Suprapubic skin (tissue), 4 donors: Measurements from ENCODE around the gene ETV3L.

Source experiments
- POLR2A ChIP-seq, 2 donors: fragments of 450-650 bp; IDR thresholded peaks; one replicate each; pipeline ENCODE4 v1.6.1; 2017; ENCODE audit warnings: antibody characterized with exemption in 2 of 2, mild to moderate bottlenecking in 2 of 2, moderate library complexity in 2 of 2
- POLR2AphosphoS5 ChIP-seq, 3 donors: sonication (generic); formaldehyde crosslinking; IDR thresholded peaks; one replicate each; pipeline ENCODE4 v1.6.1; 2017; ENCODE audit warnings: antibody characterized with exemption in 3 of 3
- TF ChIP-seq, protein P1 (sequence below), 2 donors: fragments of 200-600 bp in 1 of 2; fragments of 450-650 bp in 1 of 2; sonication (generic) in 1 of 2; IDR thresholded peaks; one replicate each; pipeline ENCODE4 v1.5.1; 2016 to 2019; ENCODE audit warnings: antibody characterized with exemption in 2 of 2, mild to moderate bottlenecking in 1 of 2, moderate library complexity in 1 of 2

DNA sequence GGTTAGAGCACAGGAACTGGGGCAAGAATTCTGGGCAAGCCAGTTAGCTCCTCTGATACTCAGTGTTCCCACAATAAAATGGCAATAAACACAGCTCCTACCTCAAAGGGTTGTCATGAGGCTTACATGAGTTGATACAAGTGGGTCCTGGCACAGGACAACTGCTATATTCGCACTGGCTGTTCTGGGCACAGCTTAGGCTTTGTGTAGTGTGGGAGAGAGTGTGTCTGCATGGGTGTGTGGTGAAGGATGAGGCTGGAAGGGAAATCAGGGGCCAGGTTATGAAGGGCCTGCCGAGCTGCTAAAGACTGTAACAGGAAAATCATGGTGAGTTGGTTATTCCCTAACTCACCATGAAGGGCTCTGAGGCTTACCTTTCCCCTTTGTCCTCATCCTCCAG, 19.8 kb upstream of the ETV3L start:
- no peak for TF ChIP-seq POLR2AphosphoS5 (IDR thresholded peaks at IDR 0.05)
- no peak for TF ChIP-seq POLR2A (IDR thresholded peaks at IDR 0.05)
- TF ChIP-seq, protein P1, sequence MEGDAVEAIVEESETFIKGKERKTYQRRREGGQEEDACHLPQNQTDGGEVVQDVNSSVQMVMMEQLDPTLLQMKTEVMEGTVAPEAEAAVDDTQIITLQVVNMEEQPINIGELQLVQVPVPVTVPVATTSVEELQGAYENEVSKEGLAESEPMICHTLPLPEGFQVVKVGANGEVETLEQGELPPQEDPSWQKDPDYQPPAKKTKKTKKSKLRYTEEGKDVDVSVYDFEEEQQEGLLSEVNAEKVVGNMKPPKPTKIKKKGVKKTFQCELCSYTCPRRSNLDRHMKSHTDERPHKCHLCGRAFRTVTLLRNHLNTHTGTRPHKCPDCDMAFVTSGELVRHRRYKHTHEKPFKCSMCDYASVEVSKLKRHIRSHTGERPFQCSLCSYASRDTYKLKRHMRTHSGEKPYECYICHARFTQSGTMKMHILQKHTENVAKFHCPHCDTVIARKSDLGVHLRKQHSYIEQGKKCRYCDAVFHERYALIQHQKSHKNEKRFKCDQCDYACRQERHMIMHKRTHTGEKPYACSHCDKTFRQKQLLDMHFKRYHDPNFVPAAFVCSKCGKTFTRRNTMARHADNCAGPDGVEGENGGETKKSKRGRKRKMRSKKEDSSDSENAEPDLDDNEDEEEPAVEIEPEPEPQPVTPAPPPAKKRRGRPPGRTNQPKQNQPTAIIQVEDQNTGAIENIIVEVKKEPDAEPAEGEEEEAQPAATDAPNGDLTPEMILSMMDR (IDR thresholded peaks at IDR 0.05), result no peak
